Smooth muscle cell (in vitro differentiated cells): ENCODE results near the gene PDE6H. TPM values are rescaled to one million over a fixed set of nuclear protein-coding genes. Genes with fewer than 3 reads are reported as not detected.

ENCODE experiments used
- DNase-seq: peaks from one replicate; lab custom pipeline; 2025; ENCODE audit not compliant: unreplicated experiment; lab: John Stamatoyannopoulos, UW
- H2AFZ ChIP-seq: fragments of 200-600 bp; sonication (generic); 2 replicates; pipeline ENCODE4 v1.6.0; 2016; ENCODE audit warnings: antibody characterized with exemption, low read depth, mild to moderate bottlenecking
- H3F3A ChIP-seq: fragments of 200-600 bp; sonication (generic); 2 replicates; pipeline ENCODE4 v1.6.0; 2017; ENCODE audit warnings: antibody characterized with exemption, low read depth
- H3K27ac ChIP-seq: fragments of 200-600 bp; sonication (generic); 2 replicates; pipeline ENCODE4 v1.5.1; 2016; ENCODE audit warnings: low read depth, mild to moderate bottlenecking
- H3K27me3 ChIP-seq: fragments of 200-600 bp; sonication (generic); 2 replicates; pipeline ENCODE4 v1.6.1; 2016; ENCODE audit warnings: low read depth, mild to moderate bottlenecking
- H3K36me3 ChIP-seq: fragments of 200-600 bp; sonication (generic); 2 replicates; pipeline ENCODE4 v1.5.1; 2016; ENCODE audit warnings: low read depth
- H3K4me1 ChIP-seq: fragments of 200-600 bp; sonication (generic); 2 replicates; pipeline ENCODE4 v1.5.1; 2016; ENCODE audit warnings: low read depth
- H3K4me2 ChIP-seq: fragments of 200-600 bp; sonication (generic); 2 replicates; pipeline ENCODE4 v1.6.0; 2016; ENCODE audit warnings: mild to moderate bottlenecking
- H3K4me3 ChIP-seq: fragments of 200-600 bp; sonication (generic); 2 replicates; pipeline ENCODE4 v1.5.1; 2016; ENCODE audit warnings: mild to moderate bottlenecking
- H3K79me2 ChIP-seq: fragments of 200-600 bp; sonication (generic); 2 replicates; pipeline ENCODE4 v1.6.0; 2016; ENCODE audit warnings: low read depth, mild to moderate bottlenecking
- H3K9ac ChIP-seq: fragments of 200-600 bp; sonication (generic); 2 replicates; pipeline ENCODE4 v1.6.0; 2016; ENCODE audit warnings: low read depth
- H3K9me3 ChIP-seq: fragments of 200-600 bp; sonication (generic); replicated peaks from 2 replicates; pipeline ENCODE4 v1.5.1; 2016; ENCODE audit warnings: low read depth
- H4K20me1 ChIP-seq: fragments of 200-600 bp; sonication (generic); 2 replicates; pipeline ENCODE4 v1.6.0; 2016; ENCODE audit warnings: low read depth
- WGBS: methylation state at CpG from one replicate; pipeline ENCODE4 v1.1.7; 2016; ENCODE audit warnings: low lambda C conversion rate; 5-methylcytosine and 5-hydroxymethylcytosine counted together
- polyA plus RNA-seq: library from polyadenylated mRNA; unstranded; fragments of >200 nt; fragmentation: Nextera tagmentation; extraction: Ambion mirVana; gene quantifications from 2 replicates; pipeline ENCODE4 v1.2.1, GENCODE V29; 2016
- total RNA-seq: library from RNA; depleted of rRNA; stranded (reverse); fragments of >200 nt; gene quantifications from 2 replicates; pipeline ENCODE4 v1.2.3, GENCODE V29; 2014
- TF ChIP-seq, protein P1 (sequence below): fragments of 200-600 bp; sonication (generic); IDR thresholded peaks from 2 replicates; pipeline ENCODE4 v1.5.1; 2017; ENCODE audit warnings: borderline replicate concordance, mild to moderate bottlenecking, antibody characterized with exemption; ENCODE audit not compliant: insufficient read depth, poor library complexity, severe bottlenecking

PDE6H gene
- total and polyA plus RNA-seq, 2 experiments from 2014 or later, result not detected

DNA sequence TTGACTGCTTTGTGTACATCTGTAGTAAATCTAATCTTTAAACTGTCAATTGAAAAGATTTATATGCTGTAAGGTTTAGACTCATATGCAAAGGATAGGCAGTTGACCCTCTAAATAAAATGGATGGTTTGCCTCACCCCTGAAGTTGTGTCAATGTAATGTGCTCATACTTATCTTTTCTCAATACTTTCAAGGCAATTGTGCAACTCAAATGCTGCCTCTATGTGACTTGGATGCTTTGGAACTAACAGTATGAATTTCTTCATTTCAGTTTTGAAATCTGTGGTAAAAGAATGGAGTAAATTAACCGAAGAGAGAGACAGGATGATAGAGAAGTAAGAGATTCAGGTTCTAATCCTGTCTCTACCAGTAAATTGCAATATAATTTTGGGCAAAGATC, 9.7 kb downstream of the PDE6H start:
- Histone ChIP-seq H3K36me3 (no peaks in the 10 kb centered on the region), H3K4me2 (no peak overlapping the region), H3K4me3 (no peak overlapping the region), H3K79me2 (no peaks in the 10 kb centered on the region), H3K9ac (no peak overlapping the region), H3K4me1 (no peaks in the 10 kb centered on the region), H3F3A (no peaks in the 10 kb centered on the region), H3K27me3 (no peaks in the 10 kb centered on the region), H4K20me1 (no peaks in the 10 kb centered on the region), H3K27ac (no peak overlapping the region), H3K9me3 (no peaks in the 10 kb centered on the region), H2AFZ (no peak overlapping the region)
- TF ChIP-seq, protein P1, sequence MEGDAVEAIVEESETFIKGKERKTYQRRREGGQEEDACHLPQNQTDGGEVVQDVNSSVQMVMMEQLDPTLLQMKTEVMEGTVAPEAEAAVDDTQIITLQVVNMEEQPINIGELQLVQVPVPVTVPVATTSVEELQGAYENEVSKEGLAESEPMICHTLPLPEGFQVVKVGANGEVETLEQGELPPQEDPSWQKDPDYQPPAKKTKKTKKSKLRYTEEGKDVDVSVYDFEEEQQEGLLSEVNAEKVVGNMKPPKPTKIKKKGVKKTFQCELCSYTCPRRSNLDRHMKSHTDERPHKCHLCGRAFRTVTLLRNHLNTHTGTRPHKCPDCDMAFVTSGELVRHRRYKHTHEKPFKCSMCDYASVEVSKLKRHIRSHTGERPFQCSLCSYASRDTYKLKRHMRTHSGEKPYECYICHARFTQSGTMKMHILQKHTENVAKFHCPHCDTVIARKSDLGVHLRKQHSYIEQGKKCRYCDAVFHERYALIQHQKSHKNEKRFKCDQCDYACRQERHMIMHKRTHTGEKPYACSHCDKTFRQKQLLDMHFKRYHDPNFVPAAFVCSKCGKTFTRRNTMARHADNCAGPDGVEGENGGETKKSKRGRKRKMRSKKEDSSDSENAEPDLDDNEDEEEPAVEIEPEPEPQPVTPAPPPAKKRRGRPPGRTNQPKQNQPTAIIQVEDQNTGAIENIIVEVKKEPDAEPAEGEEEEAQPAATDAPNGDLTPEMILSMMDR, result no peak
- no peak for DNase-seq
- WGBS, result 88% methylated on average over 1 of the region's 1 CpG

GRCh38 chr12:14982991-14983390, 10.1 kb downstream of the PDE6H start:
- Histone ChIP-seq H3K79me2 (no peaks in the 10 kb centered on the region), H3K27me3 (no peaks in the 10 kb centered on the region), H3F3A (no peaks in the 10 kb centered on the region), H3K9me3 (no peaks in the 10 kb centered on the region), H3K4me2 (no peak overlapping the region), H3K4me3 (no peak overlapping the region), H3K27ac (no peak overlapping the region), H4K20me1 (no peaks in the 10 kb centered on the region), H3K4me1 (no peaks in the 10 kb centered on the region), H3K36me3 (no peaks in the 10 kb centered on the region), H3K9ac (no peak overlapping the region), H2AFZ (no peak overlapping the region)
- 87% methylated on average over 2 of the region's 2 CpGs for WGBS
- no peak for DNase-seq
- TF ChIP-seq, protein P1, result no peak

DNA sequence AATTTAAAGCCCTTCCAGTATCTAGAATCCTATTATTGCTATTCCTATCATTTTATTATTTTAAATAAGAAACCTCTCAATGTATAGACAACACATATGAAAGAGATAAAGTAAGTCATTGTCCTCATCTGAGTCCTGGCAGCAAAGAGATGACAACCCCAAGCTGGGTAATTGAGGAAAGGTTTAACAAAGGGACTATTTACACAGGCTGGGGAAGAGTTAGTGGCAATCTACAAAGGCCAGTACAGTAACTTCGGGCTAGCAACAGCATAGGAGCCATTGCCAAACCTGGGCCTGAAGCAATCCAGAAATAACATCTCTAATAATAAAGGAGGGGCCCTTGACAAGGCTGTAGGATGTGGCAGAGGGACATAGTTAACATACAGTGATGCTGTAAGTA, 11.2 kb downstream of the PDE6H start:
- no peaks in the 10 kb centered on the region for H3K4me1 ChIP-seq
- H3K36me3 ChIP-seq, result no peaks in the 10 kb centered on the region
- no peak overlapping the region for H3K4me3 ChIP-seq
- no peaks in the 10 kb centered on the region for H4K20me1 ChIP-seq
- TF ChIP-seq, protein P1, result no peak
- 86% methylated on average over 1 of the region's 1 CpG for WGBS
- H3K9ac ChIP-seq, result no peak overlapping the region
- H3F3A ChIP-seq, result no peaks in the 10 kb centered on the region
- no peak overlapping the region for H3K27ac ChIP-seq
- H3K79me2 ChIP-seq, result no peaks in the 10 kb centered on the region
- no peak overlapping the region for H2AFZ ChIP-seq
- no peaks in the 10 kb centered on the region for H3K27me3 ChIP-seq
- H3K4me2 ChIP-seq, result no peak overlapping the region
- no peaks in the 10 kb centered on the region for H3K9me3 ChIP-seq
- no peak for DNase-seq

- Histone ChIP-seq H4K20me1 (no peaks in the 10 kb centered on the region), H3K79me2 (no peaks in the 10 kb centered on the region), H3K4me2 (no peak overlapping the region), H3K9ac (no peak overlapping the region), H2AFZ (no peak overlapping the region), H3K9me3 (no peaks in the 10 kb centered on the region), H3K4me3 (no peak overlapping the region), H3K4me1 (no peaks in the 10 kb centered on the region), H3K36me3 (no peaks in the 10 kb centered on the region), H3K27ac (no peak overlapping the region), H3F3A (no peaks in the 10 kb centered on the region), H3K27me3 (no peaks in the 10 kb centered on the region)
- no peak for DNase-seq
- 84% methylated on average over 1 of the region's 1 CpG for WGBS
- TF ChIP-seq, protein P1, result no peak
Observed at GRCh38 chr12:14984766-14985285, 12.0 kb downstream of the PDE6H start.
